Suprapubic skin (tissue), 4 donors: ENCODE data around the gene HM13. TPM values are rescaled to one million over a fixed set of nuclear protein-coding genes. Genes with fewer than 3 reads are reported as not detected.
"Not testable (repeated sequence)": the region's sequence is repeated elsewhere in the genome, so short reads cannot be mapped to it uniquely, and the experiment has no call there.

Experiments
- DNase-seq, 2 donors: peaks; one replicate each; pipeline ENCODE4 v3.0.0-alpha.2; 2019; ENCODE audit warnings: low spot score in 2 of 2
- H3K27ac ChIP-seq: fragments of 200-600 bp; sonication (generic); one replicate; pipeline ENCODE4 v1.5.1; 2019
- H3K27me3 ChIP-seq: fragments of 200-600 bp; sonication (generic); one replicate; pipeline ENCODE4 v1.5.1; 2019
- H3K36me3 ChIP-seq: fragments of 200-600 bp; sonication (generic); one replicate; pipeline ENCODE4 v1.5.1; 2019
- H3K4me1 ChIP-seq: fragments of 200-600 bp; sonication (generic); one replicate; pipeline ENCODE4 v1.5.1; 2019
- H3K4me3 ChIP-seq: fragments of 200-600 bp; sonication (generic); one replicate; pipeline ENCODE4 v1.5.1; 2019; ENCODE audit warnings: mild to moderate bottlenecking
- H3K9me3 ChIP-seq: fragments of 200-600 bp; sonication (generic); one replicate; pipeline ENCODE4 v1.5.1; 2019
- CTCF ChIP-seq, 2 donors: fragments of 200-600 bp in 1 of 2; fragments of 450-650 bp in 1 of 2; sonication (generic) in 1 of 2; IDR thresholded peaks; one replicate each; pipeline ENCODE4 v1.5.1; 2016 to 2019; ENCODE audit warnings: antibody characterized with exemption in 2 of 2, mild to moderate bottlenecking in 1 of 2, moderate library complexity in 1 of 2
- EP300 ChIP-seq: sonication (generic); formaldehyde crosslinking; IDR thresholded peaks from one replicate; pipeline ENCODE4 v1.6.1; 2017; ENCODE audit warnings: antibody characterized with exemption
- POLR2A ChIP-seq, 2 donors: fragments of 450-650 bp; IDR thresholded peaks; one replicate each; pipeline ENCODE4 v1.6.1; 2017; ENCODE audit warnings: antibody characterized with exemption in 2 of 2, mild to moderate bottlenecking in 2 of 2, moderate library complexity in 2 of 2
- POLR2AphosphoS5 ChIP-seq, 3 donors: sonication (generic); formaldehyde crosslinking; IDR thresholded peaks; one replicate each; pipeline ENCODE4 v1.6.1; 2017; ENCODE audit warnings: antibody characterized with exemption in 3 of 3
- WGBS: methylation state at CpG from one replicate; pipeline ENCODE4 v1.1.5; 2018; 5-methylcytosine and 5-hydroxymethylcytosine counted together
- total RNA-seq, 4 donors: library from RNA; depleted of rRNA; stranded (reverse); fragments of >200 nt; gene quantifications; one replicate each; pipeline ENCODE4 v1.1.0, GENCODE V29; 2016

The HM13 gene
- total RNA-seq, 4 donors from 2014 or later = 44.3 to 59.7 (median 54.4) TPM

DNA sequence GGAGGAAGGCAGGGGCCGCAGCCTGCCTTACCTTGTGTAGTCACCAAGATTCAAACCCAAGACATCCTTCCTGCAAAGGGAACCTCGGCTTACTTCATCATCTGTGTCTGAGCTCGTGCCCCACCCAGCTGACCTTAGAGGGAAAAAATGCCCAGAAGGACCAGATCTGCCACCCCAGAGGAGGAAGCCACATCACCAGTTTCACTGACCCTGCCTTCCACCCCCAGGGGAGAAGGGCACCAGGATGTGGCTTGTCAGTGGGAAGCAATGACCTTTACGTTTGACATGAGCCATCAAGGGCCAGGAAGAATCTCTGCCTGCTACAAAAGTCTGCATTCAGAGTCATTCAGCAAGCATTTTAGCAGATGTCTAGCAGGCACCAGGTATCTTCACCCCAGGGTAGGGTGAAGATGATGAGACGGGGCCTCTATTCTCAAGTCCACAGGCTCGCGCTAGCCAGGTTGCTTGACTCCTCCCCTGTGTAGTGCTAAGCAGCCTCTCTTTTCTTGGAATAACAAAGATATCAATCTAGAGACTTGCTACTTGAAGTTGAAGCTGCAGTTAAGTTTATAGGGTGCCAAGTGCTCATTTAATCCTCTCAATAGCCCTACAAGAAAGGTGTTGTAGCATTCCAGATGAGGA is 28.1 kb downstream of the HM13 start:
- peak overlapping the region; percentile 24 for H3K27ac ChIP-seq
- H3K4me3 ChIP-seq = no peak overlapping the region
- TF ChIP-seq CTCF (IDR thresholded peaks at IDR 0.05) (no peak), EP300 (no peak), POLR2AphosphoS5 (IDR thresholded peaks at IDR 0.05) (no peak), POLR2A (IDR thresholded peaks at IDR 0.05) (no peak)
- WGBS = 64% methylated on average over 4 of the region's 7 CpGs
- H3K27me3 ChIP-seq = no peaks in the 10 kb centered on the region
- DNase-seq = no peak
- peaks cover 44% of the 10 kb centered on the region for H3K36me3 ChIP-seq
- no peaks in the 10 kb centered on the region for H3K9me3 ChIP-seq
- H3K4me1 ChIP-seq = peaks cover 30% of the 10 kb centered on the region

GRCh38 chr20:31542963-31543362 is 28.7 kb downstream of the HM13 start:
- no peak overlapping the region for H3K27ac ChIP-seq
- H3K9me3 ChIP-seq = no peaks in the 10 kb centered on the region
- no peak overlapping the region for H3K4me3 ChIP-seq
- H3K27me3 ChIP-seq = no peaks in the 10 kb centered on the region
- DNase-seq = no peak
- peaks cover 30% of the 10 kb centered on the region for H3K4me1 ChIP-seq
- WGBS = 97% methylated on average over 8 of the region's 8 CpGs
- TF ChIP-seq POLR2AphosphoS5 (IDR thresholded peaks at IDR 0.05) = no peak
- TF ChIP-seq EP300 = no peak
- no peak for TF ChIP-seq CTCF (IDR thresholded peaks at IDR 0.05)
- no peak for TF ChIP-seq POLR2A (IDR thresholded peaks at IDR 0.05)
- H3K36me3 ChIP-seq = peaks cover 38% of the 10 kb centered on the region

GRCh38 chr20:31543966-31544598 is 29.8 kb downstream of the HM13 start:
- Histone ChIP-seq H3K4me1 (peaks cover 36% of the 10 kb centered on the region), H3K27me3 (no peaks in the 10 kb centered on the region), H3K9me3 (no peaks in the 10 kb centered on the region), H3K4me3 (no peak overlapping the region), H3K36me3 (peaks cover 36% of the 10 kb centered on the region), H3K27ac (peak overlapping the region; percentile 42)
- TF ChIP-seq POLR2AphosphoS5 (IDR thresholded peaks at IDR 0.05) = no peak
- TF ChIP-seq EP300 = no peak
- TF ChIP-seq POLR2A (IDR thresholded peaks at IDR 0.05) = no peak
- no peak for TF ChIP-seq CTCF (IDR thresholded peaks at IDR 0.05)
- 55% methylated on average over 1 of the region's 1 CpG for WGBS
- no peak for DNase-seq

DNA sequence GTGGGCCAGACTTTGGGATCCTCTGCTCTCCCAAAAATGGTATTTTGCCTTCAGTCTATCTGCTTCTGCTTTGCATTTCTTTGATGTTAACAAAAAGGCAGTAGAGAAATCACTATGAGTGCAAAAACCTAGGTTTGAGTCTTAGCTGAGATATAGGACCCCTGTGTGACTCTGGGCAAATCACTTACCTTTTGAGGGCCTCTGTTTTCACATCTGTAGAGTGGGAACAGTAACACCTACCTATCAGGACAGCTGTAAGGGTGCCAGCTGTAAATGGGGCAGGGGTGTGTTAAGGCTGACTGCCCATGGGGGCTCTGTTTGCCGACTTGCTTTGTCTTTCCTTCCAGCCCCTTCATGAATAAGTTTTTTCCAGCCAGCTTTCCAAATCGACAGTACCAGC is 30.4 kb downstream of the HM13 start:
- H3K4me1 ChIP-seq = peaks cover 36% of the 10 kb centered on the region

GRCh38 chr20:31545621-31546040 is 31.4 kb downstream of the HM13 start:
- not testable (repeated sequence) for DNase-seq, H3K9me3 ChIP-seq, H3K27me3 ChIP-seq, H3K4me3 ChIP-seq
- 60% methylated on average over 5 of the region's 5 CpGs for WGBS
- peaks cover 39% of the 10 kb centered on the region for H3K36me3 ChIP-seq
- peak overlapping the region; percentile 42 for H3K27ac ChIP-seq
- peaks cover 36% of the 10 kb centered on the region for H3K4me1 ChIP-seq

More for the DNA sequence above, 30.4 kb downstream of the HM13 start:
- WGBS = 76% methylated on average over 2 of the region's 2 CpGs
- no peak for TF ChIP-seq EP300
- TF ChIP-seq CTCF (IDR thresholded peaks at IDR 0.05) = no peak
- no peak for TF ChIP-seq POLR2A (IDR thresholded peaks at IDR 0.05)
- no peak for TF ChIP-seq POLR2AphosphoS5 (IDR thresholded peaks at IDR 0.05)
- Histone ChIP-seq H3K4me3 (no peak overlapping the region), H3K27ac (peak overlapping the region; percentile 42), H3K36me3 (peaks cover 36% of the 10 kb centered on the region), H3K9me3 (no peaks in the 10 kb centered on the region), H3K27me3 (no peaks in the 10 kb centered on the region)
- DNase-seq = no peak
